HG03439 (cell line): ENCODE data around the gene CDK6.

Source experiments
- ATAC-seq: cut with Tn5 transposase; IDR thresholded peaks from one replicate; pipeline ENCODE4 v1.9.1; 2021; ENCODE audit warnings: mild to moderate bottlenecking, moderate library complexity; ENCODE audit not compliant: unreplicated experiment

Gene CDK6

DNA sequence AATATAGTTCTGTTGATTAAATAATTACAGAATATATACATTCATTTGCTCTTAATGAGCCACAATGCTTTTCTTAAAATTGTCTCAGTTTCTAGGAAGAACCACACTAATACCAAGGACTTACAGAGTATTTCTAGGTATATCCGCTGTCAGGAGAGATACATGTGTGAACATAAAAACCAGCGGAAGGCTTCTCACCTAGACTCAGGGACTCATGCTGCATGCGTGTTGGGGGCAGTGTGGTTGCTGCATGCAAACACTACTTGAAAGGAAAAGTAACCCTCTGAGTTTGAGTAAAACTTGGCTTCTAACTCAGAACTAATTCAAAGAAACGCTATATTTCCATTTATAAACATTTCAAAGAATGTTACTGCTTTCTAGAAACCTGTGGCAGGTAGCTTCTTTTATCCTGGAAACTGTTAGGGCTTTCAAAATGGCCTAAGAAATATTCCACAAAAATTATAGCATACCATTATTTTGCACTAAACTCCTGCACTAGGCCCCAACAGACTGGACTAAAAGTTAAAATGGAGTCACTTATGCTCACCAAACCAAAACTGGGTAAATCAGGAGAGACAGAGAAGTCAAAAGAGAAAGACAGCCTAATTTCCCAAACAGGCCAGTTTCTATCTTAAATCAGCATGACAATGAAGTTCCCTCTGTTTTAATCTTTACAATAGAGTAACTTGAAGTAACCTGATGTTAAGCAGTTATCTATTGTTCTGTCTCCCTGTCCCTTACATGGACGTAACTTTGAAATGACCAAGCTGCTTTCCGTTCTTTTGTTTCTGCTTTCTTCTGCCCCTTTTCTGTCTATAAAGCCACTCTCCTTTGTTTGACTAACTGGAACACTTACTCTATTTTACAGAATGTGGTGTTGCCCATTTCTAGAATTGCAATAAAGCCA lies 151.0 kb downstream of the CDK6 start:
- no peak for ATAC-seq

DNA sequence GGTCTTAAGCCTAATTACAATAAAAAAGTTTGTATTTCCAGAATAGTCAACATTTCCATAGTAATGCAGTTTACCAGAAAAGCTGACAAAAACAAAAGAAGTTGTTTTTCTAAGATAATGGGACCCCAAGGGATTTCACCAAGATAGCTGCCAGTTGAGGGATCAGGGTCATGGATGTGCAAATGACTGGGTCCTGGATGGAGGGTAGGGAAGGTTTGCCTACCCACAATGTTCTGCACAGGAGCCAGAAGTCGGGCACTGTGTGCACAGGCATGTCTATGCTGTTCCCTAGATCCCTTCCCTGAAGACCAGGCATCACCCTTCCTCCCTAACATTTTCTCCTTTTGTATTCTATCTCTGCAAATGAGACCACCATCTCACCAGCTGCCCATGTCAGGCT lies 152.1 kb downstream of the CDK6 start:
- ATAC-seq = no peak

DNA sequence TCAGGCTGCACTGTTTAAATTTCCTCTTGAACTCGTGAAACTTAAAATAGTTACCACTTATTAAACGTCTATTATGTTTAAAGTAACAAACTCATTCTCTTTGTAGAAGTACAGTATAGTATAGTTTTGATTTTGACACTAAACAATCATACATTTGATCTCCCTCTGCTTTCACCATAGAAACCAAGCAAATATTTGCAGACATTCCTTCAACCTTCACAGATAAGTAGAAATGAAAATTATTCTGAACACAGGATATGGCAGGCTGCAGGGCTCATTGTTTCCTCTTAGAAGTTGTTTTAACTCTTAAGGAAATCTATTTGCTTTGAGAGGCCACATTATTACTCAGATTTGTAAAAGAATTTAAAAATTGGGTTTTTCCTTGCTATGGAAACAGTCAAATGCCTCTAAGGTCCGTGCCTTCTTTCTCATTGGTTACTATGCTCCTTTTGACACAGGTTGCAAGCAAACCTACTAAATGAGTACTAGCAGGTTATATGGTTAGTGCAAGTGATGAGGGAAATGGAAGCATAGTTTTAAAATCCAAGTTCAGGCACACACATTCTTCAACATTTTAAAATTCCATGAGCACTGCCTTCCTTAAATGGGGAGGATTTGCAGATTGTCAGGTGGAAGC lies 153.4 kb downstream of the CDK6 start:
- no peak for ATAC-seq

DNA sequence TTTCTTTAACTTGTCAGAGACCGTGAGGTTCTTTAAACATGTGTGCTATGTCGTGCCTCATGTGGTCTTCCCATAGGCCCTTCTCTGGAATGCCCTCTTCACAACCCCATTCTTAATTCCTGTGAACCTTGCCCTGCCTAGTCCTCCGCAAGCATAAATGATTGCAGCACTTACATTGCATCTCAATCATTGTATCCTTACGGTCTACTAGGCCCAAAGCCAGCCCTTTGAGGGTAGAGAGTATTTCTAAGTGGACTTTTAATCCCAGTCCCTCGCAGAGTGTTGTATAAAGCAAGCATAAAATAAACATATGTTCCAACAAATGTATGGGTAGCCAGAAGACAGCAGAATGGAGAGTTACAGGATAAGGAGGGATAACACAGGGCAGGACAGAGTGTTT lies 154.0 kb downstream of the CDK6 start:
- no peak for ATAC-seq

DNA sequence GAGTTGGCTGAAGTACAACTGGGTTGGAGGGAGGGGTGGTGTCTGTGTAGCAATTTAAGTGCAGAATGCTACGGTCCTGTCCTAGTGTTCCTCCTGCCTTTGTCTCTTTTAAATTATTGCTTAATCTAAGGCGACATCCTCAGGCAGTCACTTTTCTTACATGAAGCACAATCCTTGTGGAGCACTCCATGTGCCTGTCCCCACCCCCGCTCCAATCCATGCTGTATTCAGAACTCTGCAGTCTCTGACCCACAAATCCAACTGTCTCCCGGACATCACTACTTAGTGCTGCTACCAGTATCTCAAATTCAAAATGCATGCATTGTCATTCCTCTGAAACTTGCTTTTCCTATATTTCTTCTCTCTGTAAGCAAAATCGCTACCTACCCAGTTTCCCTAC lies 154.7 kb downstream of the CDK6 start:
- no peak for ATAC-seq

DNA sequence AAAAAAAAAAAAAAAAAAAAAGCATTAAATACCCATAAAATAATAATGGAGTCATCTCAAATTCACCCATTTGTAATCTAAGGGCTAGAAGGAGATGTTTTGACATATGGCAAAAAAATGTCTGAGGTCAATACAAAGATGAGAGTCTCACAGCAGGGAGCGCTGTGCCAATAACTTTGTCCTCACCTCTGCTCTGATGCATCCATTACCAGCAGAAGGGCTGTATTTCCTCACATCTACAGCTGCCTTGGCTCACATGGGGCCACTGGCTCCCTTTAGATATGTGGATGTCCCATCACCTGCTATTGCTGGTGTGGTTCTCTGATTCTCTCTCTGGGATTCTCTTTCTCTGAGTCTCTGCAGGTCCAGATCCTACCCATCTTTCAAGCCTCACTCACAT lies 155.9 kb downstream of the CDK6 start:
- no peak for ATAC-seq

DNA sequence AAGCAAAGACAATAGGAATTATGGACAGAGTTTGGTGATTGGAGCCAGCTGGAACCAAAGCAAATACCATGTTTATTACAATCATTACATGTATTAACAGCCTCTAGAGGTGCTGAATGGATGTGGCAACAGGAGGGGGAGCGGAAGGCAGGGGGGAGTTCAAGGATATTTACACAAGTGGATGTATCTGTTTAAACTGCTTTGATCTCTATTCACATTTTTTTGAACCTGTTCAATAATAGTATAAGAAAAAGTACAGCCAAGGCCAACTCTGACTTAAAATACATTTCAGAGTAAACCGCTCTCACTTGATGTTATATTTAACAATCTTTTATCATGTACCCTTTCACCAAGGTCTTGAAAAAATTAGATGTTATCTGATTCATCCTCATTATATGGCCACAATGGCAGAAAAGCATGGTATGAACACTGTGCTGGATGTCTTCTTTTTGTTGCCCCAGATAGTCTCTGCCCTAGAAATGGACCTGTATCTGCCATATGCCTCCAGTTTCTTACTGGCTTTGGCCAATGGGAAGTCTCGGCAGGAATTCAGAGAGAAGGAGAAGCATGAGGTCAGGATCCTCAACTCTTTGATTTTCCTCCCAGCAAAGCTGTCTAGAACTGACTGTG lies 158.0 kb downstream of the CDK6 start:
- no peak for ATAC-seq

DNA sequence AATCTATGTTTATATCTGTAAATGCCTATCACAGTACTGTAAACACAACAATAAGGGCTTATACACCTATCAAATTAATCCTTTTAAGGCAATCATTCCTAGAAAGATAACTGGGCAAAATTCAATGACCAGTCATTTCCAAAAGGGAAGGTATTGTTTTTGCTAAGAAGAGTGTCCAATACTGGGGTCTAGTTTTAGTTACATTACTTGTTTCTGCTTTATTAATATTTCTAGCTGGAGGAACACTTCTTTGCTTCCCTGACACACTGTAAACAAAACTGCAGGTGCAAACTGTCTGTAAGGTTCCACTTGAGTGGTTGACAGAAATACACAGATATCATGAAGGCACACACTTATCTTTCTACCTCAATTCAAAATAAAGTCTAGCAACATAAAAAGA lies 162.0 kb downstream of the CDK6 start:
- peak; percentile 49 for ATAC-seq

DNA sequence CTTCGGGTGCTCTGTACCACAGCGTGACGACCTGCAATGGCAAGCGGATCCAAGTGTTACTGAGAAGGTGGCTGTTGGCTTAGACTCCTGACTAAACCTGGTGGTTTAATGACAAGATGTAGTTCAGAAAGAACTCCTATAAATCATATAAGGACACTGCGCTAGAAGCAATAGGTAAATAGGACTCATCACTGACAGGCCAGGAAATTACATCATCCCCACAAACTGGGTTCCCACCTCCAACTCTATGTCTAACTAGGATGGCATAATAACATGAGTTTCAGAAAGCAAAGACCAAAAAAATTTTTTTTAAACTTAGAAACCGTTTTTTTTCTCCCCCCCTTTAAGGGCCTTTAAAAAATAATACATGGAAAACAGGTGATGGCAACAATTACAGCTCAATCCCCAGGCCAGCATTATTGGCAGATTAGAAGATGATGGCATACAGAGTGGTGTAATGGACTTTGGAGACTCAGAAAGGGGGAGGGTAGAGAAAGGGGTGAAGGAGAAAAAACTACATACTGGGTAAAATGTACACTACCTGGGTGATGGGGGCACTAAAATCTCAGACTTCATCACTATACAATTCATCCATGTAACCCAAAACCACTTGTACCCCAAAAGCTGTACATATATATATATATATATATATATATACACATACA lies 164.7 kb downstream of the CDK6 start:
- no peak for ATAC-seq

DNA sequence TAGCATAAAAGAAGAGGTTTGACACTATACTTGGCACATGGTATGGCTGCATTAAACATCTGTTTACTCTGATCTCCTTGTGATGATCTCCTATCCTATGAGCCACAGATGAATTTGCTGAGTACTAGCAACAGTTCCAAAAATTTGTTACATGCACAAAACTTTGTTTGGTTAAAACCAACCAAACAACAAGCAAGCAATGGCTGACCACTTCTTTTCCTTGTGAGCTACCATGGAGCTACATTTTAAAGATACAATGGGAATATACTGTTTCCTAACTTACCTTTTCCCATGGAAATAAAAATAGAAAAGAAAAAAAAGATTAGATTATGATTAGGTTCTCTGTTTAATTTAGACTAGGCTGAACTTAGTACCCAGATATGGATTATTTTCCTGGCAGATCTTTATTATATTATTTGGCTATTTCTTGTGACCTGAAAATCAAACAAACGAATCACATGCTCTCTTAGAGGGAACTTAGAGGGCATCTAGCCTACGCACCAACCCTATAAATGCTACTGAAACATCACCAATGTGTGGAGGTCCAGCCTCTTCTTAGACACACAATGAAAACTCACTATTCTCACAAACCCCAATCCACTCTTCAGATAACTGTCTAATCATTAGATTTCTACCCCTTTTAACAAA lies 166.0 kb downstream of the CDK6 start:
- no peak for ATAC-seq

DNA sequence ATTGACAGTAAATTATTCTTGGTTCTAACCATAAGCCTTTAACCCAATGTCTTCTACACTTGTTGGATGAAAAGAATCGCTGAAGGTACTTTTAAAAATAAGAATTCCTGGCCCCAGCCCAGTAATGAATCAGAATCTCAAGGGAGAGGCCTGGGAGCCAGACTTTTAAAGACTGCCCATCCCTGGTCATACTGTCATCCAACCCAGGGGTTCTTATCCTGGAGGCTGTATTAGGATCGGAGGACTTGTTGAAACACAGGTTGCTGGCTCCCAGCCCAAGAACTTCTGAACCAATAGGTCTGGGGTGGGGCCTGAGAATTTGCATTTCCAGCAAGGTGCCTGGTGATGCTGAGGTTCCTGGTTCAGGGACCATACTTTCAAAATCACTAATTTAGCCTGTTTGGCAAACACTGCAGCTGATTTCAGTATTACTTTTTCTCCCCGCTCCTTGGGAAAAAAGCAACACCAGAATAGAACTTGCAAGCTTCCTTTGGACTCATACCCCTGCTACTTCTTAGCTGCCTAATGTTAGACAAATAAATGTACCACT lies 166.7 kb downstream of the CDK6 start:
- no peak for ATAC-seq

DNA sequence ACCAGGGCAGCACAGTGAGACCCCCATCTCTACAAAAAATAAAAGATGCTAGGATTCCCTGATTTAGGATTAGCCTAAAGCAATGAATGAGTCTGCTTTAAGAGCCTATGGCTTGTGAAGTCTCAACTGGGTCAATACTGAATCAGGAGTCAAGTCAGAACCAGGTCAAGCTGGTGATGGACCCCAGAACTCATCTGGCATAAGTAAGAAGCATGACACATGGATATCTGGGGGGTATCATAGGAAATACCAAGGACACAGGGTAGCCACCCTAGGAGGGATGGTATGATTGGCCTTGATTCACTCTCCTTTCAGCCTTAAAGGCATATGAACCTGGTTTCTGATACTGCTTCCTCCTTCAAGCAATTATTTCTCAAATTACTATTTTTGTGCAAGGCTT lies 167.8 kb downstream of the CDK6 start:
- ATAC-seq = no peak

DNA sequence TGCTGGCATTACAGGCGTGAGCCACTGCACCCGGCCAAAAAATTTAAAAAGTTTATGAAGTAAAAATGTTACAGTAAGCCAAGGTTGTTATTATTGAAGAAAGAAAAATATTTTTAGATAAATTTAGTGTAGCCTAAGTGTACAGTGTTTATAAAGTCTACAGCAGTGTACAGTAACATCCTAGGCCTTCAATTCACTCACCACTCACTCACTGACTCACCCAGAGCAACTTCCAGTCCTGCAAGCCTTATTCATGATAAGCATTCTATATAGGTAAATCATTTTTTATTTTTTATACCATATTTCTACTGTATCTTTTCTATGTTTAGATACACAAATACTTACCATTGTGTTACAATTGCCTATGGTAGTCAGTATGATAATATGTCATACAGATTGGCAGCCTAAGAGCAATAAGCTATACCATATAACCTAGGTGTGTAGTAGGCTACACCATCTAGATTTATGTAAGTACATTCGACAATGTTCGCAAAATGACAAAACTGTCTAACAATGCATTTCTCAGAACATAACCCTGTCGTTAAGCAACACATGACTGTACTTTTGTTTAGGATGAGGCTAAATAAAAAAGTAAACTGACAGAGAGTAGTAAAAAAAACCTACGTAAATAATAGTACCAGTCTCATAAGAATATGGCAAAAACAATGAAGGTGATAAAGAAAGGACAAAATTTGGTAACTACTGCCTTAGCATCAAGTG lies 168.4 kb downstream of the CDK6 start:
- no peak for ATAC-seq

DNA sequence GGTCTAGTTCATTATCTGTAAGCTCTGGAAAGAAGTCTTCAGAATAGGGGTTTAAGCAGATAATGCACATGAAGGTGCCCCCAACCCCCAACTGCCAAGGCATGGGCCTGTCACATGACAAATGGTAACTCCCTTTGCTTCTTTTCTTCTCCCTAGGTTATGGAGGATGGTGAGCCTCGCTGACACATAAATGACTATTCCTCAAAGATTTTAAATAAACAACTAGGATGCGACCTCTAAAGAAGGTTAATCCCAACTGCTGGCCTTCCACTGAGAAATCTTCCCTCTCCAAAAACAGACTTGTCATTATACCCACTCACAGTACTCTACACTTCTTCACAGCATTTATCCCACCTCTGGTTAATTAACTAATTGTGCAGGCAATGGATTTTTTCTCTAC lies 170.4 kb downstream of the CDK6 start:
- no peak for ATAC-seq

DNA sequence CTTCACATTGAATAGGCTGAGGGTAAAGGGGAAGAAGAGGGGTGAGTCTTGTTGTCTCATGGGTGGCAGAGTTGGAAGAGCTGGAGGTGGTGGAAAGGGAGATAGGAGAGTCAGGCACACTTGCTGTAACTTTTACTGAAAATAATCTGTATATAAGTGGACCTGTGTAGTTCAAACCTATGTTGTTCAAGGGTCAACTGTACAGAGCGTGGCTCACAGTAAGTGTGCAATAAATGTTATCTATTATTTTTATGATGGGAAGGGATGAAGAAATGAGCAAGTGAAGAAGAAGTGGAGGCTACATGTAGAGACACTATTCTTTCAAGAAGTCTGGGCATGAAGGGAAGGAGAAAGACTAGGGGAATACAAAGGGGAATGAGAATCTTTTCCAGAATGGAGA lies 174.7 kb downstream of the CDK6 start:
- no peak for ATAC-seq

DNA sequence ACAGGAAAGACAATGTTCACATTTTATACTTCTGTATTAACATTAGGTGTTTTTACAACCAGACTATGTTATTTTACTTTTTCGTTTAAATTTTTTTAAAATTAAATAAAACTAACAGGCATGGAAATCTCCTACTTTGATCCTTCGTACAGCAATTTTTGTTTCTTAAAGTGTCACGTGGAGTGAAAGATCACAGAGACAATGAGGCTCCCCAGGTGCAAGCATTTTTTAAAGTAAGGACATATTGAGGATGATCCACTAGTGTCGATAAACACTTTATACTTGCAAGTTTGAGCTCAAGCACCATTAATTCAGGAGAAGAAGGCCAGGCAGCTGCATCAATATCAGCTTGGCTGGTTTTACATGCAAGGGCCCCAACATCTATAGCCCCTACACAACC lies 177.7 kb downstream of the CDK6 start:
- ATAC-seq = no peak

DNA sequence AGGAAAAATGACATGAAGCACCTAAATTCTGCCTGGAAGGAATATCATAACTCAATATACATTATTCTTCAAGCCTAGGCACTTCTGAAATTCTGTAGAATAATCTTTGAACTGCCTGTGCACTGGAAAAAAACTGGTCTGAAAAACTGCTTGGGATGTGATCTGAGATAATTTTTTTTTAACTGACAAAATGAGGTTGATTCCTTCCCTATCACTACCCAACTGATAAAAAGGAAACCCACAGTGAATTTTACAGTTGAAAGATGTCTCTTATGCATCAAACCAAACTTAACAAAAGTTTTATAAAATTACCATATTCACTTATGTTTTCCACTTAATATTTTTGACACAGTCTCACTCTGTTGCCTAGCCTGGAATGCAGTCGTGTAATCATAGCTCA lies 179.0 kb downstream of the CDK6 start:
- no peak for ATAC-seq

DNA sequence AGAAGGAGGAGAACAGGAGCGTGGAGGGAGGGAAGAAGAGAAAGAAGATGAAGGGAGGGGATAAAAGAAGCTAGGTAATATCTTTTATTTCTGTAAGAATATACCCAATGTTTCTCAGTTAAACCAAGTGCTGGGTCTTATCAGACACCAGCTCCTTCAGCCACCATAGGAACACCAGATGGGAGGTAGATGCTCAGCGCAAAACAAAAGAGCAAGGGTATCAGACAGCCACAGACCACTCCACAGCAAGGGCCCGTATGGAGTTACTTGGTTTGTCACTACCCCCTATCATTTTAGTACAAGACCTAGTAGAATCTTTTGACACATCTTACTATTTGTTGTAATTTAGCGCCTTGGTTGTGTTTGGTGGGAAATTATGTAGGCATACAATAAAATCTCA lies 180.3 kb downstream of the CDK6 start:
- ATAC-seq = no peak

DNA sequence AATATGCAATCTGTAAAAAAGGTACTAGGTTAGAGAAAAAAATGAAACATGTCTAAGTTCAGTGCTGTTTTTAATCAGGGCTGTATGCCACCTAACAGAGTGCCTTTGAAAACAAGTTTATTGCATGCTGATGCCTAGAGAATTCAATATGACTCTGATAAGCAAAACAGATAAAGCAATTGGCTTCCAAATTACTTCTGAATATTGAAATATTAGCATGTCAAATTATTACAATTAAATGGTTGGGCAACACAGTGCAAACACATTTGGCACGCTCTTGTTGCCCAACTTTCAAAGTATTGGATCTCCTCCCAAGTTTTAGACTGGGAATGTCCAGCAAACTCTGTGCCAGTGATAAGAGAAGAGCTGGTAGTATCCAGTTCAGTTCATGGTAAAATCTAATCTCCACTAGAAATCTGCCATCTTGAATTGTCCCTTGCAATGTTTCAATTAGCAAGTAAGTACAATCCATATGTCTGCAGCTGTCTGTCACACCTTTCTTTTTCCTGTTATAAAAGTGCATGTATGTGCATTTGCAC lies 181.0 kb downstream of the CDK6 start:
- no peak for ATAC-seq

DNA sequence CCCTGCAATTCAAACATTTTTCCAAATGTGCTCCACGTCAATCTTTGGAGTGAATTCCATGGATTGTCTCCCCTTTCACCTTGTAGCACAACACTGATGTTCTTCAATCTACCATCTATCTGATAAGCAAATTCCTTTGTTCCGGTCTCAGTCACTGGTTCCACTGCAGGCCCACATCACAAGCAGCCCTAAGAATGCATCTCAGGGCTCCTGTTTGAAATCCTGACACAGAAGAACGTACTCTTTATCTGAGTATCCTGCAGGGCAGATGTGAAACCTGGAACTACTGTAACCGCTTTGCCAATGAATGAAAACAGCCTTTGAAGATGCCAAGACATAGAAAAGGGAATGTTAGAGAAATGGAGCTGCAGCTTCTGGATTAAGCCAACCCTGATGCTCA lies 183.2 kb downstream of the CDK6 start:
- no peak for ATAC-seq
